HUES64 (cell line): ENCODE data around the gene TEC.

Experiments used
- H3K27ac ChIP-seq: 2 replicates; pipeline ENCODE4 v1.7.0; 2013; ENCODE audit warnings: low read depth, low read length, inconsistent platforms
- H3K27me3 ChIP-seq: 2 replicates; pipeline ENCODE4 v1.6.1; 2013; ENCODE audit warnings: mild to moderate bottlenecking, low read length; ENCODE audit not compliant: insufficient read depth
- H3K36me3 ChIP-seq: 2 replicates; pipeline ENCODE4 v1.6.1; 2013; ENCODE audit warnings: mild to moderate bottlenecking, low read length; ENCODE audit not compliant: insufficient read depth
- H3K4me1 ChIP-seq: 2 replicates; pipeline ENCODE4 v1.6.1; 2013; ENCODE audit warnings: mild to moderate bottlenecking, low read length, moderate library complexity; ENCODE audit not compliant: insufficient read depth
- H3K4me3 ChIP-seq: 2 replicates; pipeline ENCODE4 v1.5.1; 2013; ENCODE audit warnings: mild to moderate bottlenecking, low read length, moderate library complexity
- H3K9ac ChIP-seq: 2 replicates; pipeline ENCODE4 v1.6.1; 2013; ENCODE audit warnings: mild to moderate bottlenecking, low read depth, low read length
- H3K9me3 ChIP-seq: 2 replicates; pipeline ENCODE4 v1.6.1; 2013; ENCODE audit warnings: low read depth, low read length; ENCODE audit not compliant: insufficient read depth
- WGBS: fragments of 150-250, 120-280 bp; methylation state at CpG from one replicate; pipeline ENCODE4 v1.1.7; 2013; ENCODE audit warnings: missing lambda C conversion rate; 5-methylcytosine and 5-hydroxymethylcytosine counted together

TEC gene

GRCh38 chr4:48103483-48104139 lies 166.0 kb downstream of the TEC start:
- H3K27ac ChIP-seq = no peak overlapping the region
- no peaks in the 10 kb centered on the region for H3K36me3 ChIP-seq
- no peak overlapping the region for H3K9ac ChIP-seq
- WGBS = 76% methylated on average over 3 of the region's 3 CpGs
- H3K4me3 ChIP-seq = no peak overlapping the region
- no peaks in the 10 kb centered on the region for H3K27me3 ChIP-seq
- no peaks in the 10 kb centered on the region for H3K9me3 ChIP-seq
- H3K4me1 ChIP-seq = no peaks in the 10 kb centered on the region

GRCh38 chr4:48102303-48102702 lies 167.3 kb downstream of the TEC start:
- H3K27ac ChIP-seq = no peak overlapping the region
- no peaks in the 10 kb centered on the region for H3K9me3 ChIP-seq
- H3K4me3 ChIP-seq = no peak overlapping the region
- no peaks in the 10 kb centered on the region for H3K27me3 ChIP-seq
- no peaks in the 10 kb centered on the region for H3K4me1 ChIP-seq
- H3K36me3 ChIP-seq = no peaks in the 10 kb centered on the region
- WGBS = 100% methylated on average over 2 of the region's 3 CpGs
- H3K9ac ChIP-seq = no peak overlapping the region

GRCh38 chr4:48100256-48100655 lies 169.4 kb downstream of the TEC start:
- WGBS = 100% methylated on average over 1 of the region's 1 CpG
- H3K9ac ChIP-seq = no peak overlapping the region
- H3K4me3 ChIP-seq = no peak overlapping the region
- H3K9me3 ChIP-seq = no peaks in the 10 kb centered on the region
- no peaks in the 10 kb centered on the region for H3K4me1 ChIP-seq
- no peaks in the 10 kb centered on the region for H3K36me3 ChIP-seq
- no peaks in the 10 kb centered on the region for H3K27me3 ChIP-seq
- no peak overlapping the region for H3K27ac ChIP-seq

GRCh38 chr4:48095441-48095840 lies 174.2 kb downstream of the TEC start:
- 90% methylated on average over 2 of the region's 2 CpGs for WGBS
- Histone ChIP-seq H3K36me3 (no peaks in the 10 kb centered on the region), H3K4me3 (no peak overlapping the region), H3K27ac (no peak overlapping the region), H3K27me3 (no peaks in the 10 kb centered on the region), H3K4me1 (peaks cover 6% of the 10 kb centered on the region; the same call in 1 of the 2 replicates), H3K9ac (no peak overlapping the region), H3K9me3 (no peaks in the 10 kb centered on the region)

GRCh38 chr4:48093991-48094416 lies 175.6 kb downstream of the TEC start:
- Histone ChIP-seq H3K4me1 (peaks cover 6% of the 10 kb centered on the region; the same call in 1 of the 2 replicates), H3K4me3 (no peak overlapping the region), H3K27me3 (no peaks in the 10 kb centered on the region), H3K27ac (no peak overlapping the region), H3K36me3 (no peaks in the 10 kb centered on the region), H3K9ac (no peak overlapping the region), H3K9me3 (no peaks in the 10 kb centered on the region)
- 50% methylated on average over 2 of the region's 3 CpGs for WGBS

GRCh38 chr4:48090621-48091020 lies 179.0 kb downstream of the TEC start:
- Histone ChIP-seq H3K27ac (no peak overlapping the region), H3K36me3 (no peaks in the 10 kb centered on the region), H3K4me1 (peaks cover 6% of the 10 kb centered on the region; the same call in 1 of the 2 replicates), H3K9me3 (no peaks in the 10 kb centered on the region), H3K27me3 (no peaks in the 10 kb centered on the region), H3K9ac (no peak overlapping the region), H3K4me3 (no peak overlapping the region)
- 90% methylated on average over 5 of the region's 5 CpGs for WGBS

GRCh38 chr4:48085821-48086589 lies 183.6 kb downstream of the TEC start:
- Histone ChIP-seq H3K4me3 (no peak overlapping the region), H3K4me1 (no peaks in the 10 kb centered on the region), H3K36me3 (no peaks in the 10 kb centered on the region), H3K9me3 (no peaks in the 10 kb centered on the region), H3K27ac (no peak overlapping the region), H3K9ac (no peak overlapping the region), H3K27me3 (no peaks in the 10 kb centered on the region)
- WGBS = 71% methylated on average over 8 of the region's 8 CpGs
